BE2C (cell line): ENCODE measurements around the gene GPR55.

Experiments
- DNase-seq: peaks from one replicate; pipeline ENCODE4 v3.0.0-alpha.2; 2020
- H3K27me3 ChIP-seq: fragments of 250-450 bp; sonication (Bioruptor Pico); 2 replicates; pipeline ENCODE4 v1.5.1; 2020; ENCODE audit warnings: mild to moderate bottlenecking
- H3K36me3 ChIP-seq: fragments of 250-450 bp; sonication (Bioruptor Pico); 2 replicates; pipeline ENCODE4 v1.5.1; 2020; ENCODE audit warnings: mild to moderate bottlenecking
- H3K4me1 ChIP-seq: fragments of 250-450 bp; sonication (Bioruptor Pico); 2 replicates; pipeline ENCODE4 v1.5.1; 2020
- H3K4me3 ChIP-seq: 2 replicates; pipeline ENCODE4 v1.5.1; 2011; ENCODE audit warnings: low read depth, low read length
- H3K9me3 ChIP-seq: fragments of 250-450 bp; sonication (Bioruptor Pico); 2 replicates; pipeline ENCODE4 v1.5.1; 2020
- TF ChIP-seq, protein P1 (sequence below): IDR thresholded peaks from 2 replicates; pipeline ENCODE4 v1.5.1; 2012; ENCODE audit warnings: mild to moderate bottlenecking, low read depth, low read length

The GPR55 gene

DNA sequence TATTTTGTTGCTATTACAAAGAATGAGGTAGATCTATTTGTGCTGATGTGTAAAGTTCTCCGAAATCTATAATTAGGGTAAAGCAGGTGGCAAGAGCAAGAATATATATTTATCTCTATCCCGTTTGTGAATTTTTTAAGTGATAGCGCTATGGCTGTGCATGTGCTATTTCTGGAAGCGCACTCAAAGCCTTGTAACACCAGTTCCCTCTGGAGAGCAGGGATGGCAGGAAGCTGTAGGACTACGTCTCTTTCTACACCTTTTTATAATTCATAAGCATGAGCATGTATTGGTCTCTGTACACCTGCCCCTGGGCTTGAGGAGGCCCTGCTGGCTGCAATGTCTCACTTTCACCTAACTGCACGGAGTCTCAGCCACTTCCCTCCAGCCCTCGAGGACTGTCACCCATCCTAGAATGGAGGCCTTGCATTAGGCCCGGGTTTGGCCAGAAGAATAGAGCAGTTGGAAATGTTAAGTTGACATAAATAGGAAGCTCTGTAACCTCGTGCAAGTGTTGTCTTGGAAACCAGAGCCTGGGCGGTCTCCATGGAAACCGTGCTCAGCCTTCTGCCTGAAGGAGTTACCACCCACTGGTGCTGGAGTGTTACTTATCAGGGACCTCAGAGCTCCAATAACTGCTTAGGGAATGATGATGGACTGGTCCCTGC is 39.4 kb downstream of the GPR55 start:
- no peaks in the 10 kb centered on the region for H3K36me3 ChIP-seq
- H3K9me3 ChIP-seq: no peaks in the 10 kb centered on the region
- TF ChIP-seq, protein P1, sequence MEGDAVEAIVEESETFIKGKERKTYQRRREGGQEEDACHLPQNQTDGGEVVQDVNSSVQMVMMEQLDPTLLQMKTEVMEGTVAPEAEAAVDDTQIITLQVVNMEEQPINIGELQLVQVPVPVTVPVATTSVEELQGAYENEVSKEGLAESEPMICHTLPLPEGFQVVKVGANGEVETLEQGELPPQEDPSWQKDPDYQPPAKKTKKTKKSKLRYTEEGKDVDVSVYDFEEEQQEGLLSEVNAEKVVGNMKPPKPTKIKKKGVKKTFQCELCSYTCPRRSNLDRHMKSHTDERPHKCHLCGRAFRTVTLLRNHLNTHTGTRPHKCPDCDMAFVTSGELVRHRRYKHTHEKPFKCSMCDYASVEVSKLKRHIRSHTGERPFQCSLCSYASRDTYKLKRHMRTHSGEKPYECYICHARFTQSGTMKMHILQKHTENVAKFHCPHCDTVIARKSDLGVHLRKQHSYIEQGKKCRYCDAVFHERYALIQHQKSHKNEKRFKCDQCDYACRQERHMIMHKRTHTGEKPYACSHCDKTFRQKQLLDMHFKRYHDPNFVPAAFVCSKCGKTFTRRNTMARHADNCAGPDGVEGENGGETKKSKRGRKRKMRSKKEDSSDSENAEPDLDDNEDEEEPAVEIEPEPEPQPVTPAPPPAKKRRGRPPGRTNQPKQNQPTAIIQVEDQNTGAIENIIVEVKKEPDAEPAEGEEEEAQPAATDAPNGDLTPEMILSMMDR: no peak
- H3K4me3 ChIP-seq: no peak overlapping the region
- no peaks in the 10 kb centered on the region for H3K4me1 ChIP-seq
- no peaks in the 10 kb centered on the region for H3K27me3 ChIP-seq
- DNase-seq: peak; percentile 68

DNA sequence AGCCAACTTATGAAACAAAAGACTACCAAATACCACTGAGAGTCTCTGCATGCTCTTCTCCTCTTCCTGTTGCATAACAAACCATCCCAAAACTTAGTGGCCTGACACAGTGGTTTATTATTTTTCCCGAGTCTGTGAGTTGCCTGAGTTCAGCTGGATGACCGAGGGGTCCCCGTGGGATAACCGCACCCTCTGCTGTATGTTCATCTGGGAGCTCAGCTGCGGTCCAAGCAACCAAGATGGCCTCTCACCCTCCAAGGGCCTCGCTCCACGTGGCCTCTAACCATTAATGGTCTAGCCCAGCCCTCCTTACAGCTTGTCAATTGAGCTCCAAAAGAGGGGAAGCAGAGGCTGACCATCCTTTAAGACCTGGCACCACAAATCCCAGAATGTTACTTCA is 43.2 kb downstream of the GPR55 start:
- Histone ChIP-seq H3K27me3 (no peaks in the 10 kb centered on the region), H3K4me1 (no peaks in the 10 kb centered on the region), H3K4me3 (no peak overlapping the region), H3K36me3 (peaks cover 17% of the 10 kb centered on the region), H3K9me3 (no peaks in the 10 kb centered on the region)
- TF ChIP-seq, protein P1: no peak
- peak; percentile 1 for DNase-seq

DNA sequence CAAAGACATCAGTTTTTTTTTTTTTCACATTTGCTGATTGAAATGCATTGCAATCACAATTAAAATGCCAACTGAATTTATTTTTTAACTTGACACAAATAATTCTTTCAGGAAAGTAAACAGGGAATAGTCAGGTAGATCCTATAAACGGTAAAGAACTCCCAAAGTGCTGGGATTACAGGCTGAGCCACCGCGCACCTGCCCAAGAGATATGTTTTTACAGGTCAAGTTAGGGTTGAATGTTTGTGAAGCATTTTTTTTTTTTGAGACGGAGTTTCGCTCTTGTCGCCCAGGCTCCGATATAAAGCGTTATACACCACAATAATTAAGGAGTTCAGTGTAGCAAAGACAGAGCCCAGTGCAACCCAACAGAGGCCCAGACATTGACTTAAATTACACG is 45.2 kb downstream of the GPR55 start:
- Histone ChIP-seq H3K4me1 (no peaks in the 10 kb centered on the region), H3K27me3 (no peaks in the 10 kb centered on the region), H3K36me3 (peaks cover 31% of the 10 kb centered on the region), H3K4me3 (no peak overlapping the region), H3K9me3 (no peaks in the 10 kb centered on the region)
- TF ChIP-seq, protein P1: no peak
- DNase-seq: no peak

DNA sequence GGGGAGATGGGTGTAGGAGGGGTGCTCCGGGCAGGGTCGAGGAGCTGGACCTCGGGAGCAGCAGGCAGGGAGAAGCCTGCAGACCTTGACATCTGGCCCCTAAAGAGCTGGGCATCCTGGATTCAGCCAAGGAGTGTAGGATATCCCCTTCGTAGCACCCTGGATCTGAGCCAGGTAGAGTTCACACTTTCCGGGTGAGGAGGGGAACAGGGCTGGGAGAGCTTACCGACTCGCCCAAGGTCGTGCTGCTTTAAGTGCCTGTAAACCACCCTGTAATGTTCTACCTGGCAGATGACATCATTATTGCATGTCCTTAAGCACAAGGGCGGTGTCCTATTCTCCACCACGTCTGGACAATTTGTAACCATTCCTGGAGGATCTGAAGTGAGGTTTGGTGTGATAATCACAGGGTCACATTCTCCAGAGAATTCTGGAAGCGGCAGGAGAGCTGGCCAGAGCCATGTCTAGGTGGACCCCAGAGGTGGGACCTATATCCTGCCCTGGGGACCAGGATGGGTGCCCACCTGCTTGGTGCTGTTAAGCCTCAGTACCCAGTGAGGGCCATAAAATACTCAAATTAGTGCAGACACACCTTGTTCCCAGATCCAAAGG is 45.7 kb downstream of the GPR55 start:
- DNase-seq: peak; percentile 4
- TF ChIP-seq, protein P1: no peak
- Histone ChIP-seq H3K4me3 (no peak overlapping the region), H3K9me3 (no peaks in the 10 kb centered on the region), H3K36me3 (peaks cover 34% of the 10 kb centered on the region), H3K27me3 (no peaks in the 10 kb centered on the region), H3K4me1 (no peaks in the 10 kb centered on the region)

DNA sequence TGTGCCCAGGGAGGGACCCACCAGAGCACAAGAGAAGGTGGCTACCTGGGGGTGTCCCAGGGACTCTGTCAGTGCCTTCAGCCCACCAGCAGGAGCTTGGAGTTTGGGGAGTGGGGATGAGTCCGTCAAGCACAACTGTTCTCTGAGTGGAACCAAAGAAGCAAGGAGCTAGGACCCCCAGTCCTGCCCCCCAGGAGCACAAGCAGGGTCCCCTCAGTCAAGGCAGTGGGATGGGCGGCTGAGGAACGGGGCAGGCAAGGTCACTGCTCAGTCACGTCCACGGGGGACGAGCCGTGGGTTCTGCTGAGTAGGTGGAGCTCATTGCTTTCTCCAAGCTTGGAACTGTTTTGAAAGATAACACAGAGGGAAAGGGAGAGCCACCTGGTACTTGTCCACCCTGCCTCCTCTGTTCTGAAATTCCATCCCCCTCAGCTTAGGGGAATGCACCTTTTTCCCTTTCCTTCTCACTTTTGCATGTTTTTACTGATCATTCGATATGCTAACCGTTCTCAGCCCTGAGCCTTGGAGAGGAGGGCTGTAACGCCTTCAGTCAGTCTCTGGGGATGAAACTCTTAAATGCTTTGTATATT is 46.3 kb downstream of the GPR55 start:
- Histone ChIP-seq H3K4me3 (no peak overlapping the region), H3K4me1 (no peaks in the 10 kb centered on the region), H3K36me3 (peaks cover 34% of the 10 kb centered on the region), H3K9me3 (no peaks in the 10 kb centered on the region), H3K27me3 (no peaks in the 10 kb centered on the region)
- TF ChIP-seq, protein P1: no peak
- no peak for DNase-seq
